WERI-Rb-1 (cell line): ENCODE results near the gene DOK6.

Experiments
- DNase-seq: peaks from one replicate; pipeline ENCODE4 v3.0.0-alpha.2; 2020
- H3K27ac ChIP-seq: fragments of 250-450 bp; sonication (Bioruptor Pico); 2 replicates; pipeline ENCODE4 v1.5.1; 2020; ENCODE audit warnings: mild to moderate bottlenecking, moderate library complexity
- H3K27me3 ChIP-seq: fragments of 250-450 bp; sonication (Bioruptor Pico); 2 replicates; pipeline ENCODE4 v1.5.1; 2021; ENCODE audit warnings: mild to moderate bottlenecking, low read depth, moderate library complexity; ENCODE audit not compliant: insufficient read depth, severe bottlenecking
- H3K36me3 ChIP-seq: fragments of 250-450 bp; sonication (Bioruptor Pico); 2 replicates; pipeline ENCODE4 v1.5.1; 2020; ENCODE audit warnings: mild to moderate bottlenecking, moderate library complexity
- H3K4me3 ChIP-seq: 2 replicates; pipeline ENCODE4 v1.5.1; 2011; ENCODE audit warnings: low read depth, mild to moderate bottlenecking, control low read depth, low read length
- H3K9me3 ChIP-seq: fragments of 250-450 bp; sonication (Bioruptor Pico); 2 replicates; pipeline ENCODE4 v1.5.1; 2021; ENCODE audit warnings: mild to moderate bottlenecking, moderate library complexity; ENCODE audit not compliant: severe bottlenecking
- CTCF ChIP-seq: IDR thresholded peaks from 2 replicates; pipeline ENCODE4 v1.5.1; 2011; ENCODE audit warnings: low read depth, mild to moderate bottlenecking, control low read depth, inconsistent platforms, low read length

DOK6 gene

GRCh38 chr18:69674966-69675365, 274.3 kb downstream of the DOK6 start:
- DNase-seq: no peak
- Histone ChIP-seq H3K27ac (no peak overlapping the region), H3K9me3 (no peaks in the 10 kb centered on the region), H3K36me3 (no peaks in the 10 kb centered on the region), H3K27me3 (no peaks in the 10 kb centered on the region), H3K4me3 (no peak overlapping the region)
- TF ChIP-seq CTCF: no peak

- DNase-seq: no peak
- no peak for TF ChIP-seq CTCF
- Histone ChIP-seq H3K27me3 (no peaks in the 10 kb centered on the region), H3K9me3 (no peaks in the 10 kb centered on the region), H3K27ac (no peak overlapping the region), H3K4me3 (no peak overlapping the region), H3K36me3 (no peaks in the 10 kb centered on the region)
These were observed 276.9 kb downstream of the DOK6 start for GRCh38 chr18:69677595-69677994.

GRCh38 chr18:69680123-69680522, 279.4 kb downstream of the DOK6 start:
- no peak for DNase-seq
- TF ChIP-seq CTCF: no peak
- Histone ChIP-seq H3K9me3 (no peaks in the 10 kb centered on the region), H3K27me3 (no peaks in the 10 kb centered on the region), H3K27ac (no peak overlapping the region), H3K36me3 (no peaks in the 10 kb centered on the region), H3K4me3 (no peak overlapping the region)

- no peak for TF ChIP-seq CTCF
- H3K4me3 ChIP-seq: no peak overlapping the region
- H3K27me3 ChIP-seq: no peaks in the 10 kb centered on the region
- no peaks in the 10 kb centered on the region for H3K36me3 ChIP-seq
- DNase-seq: no peak
- H3K27ac ChIP-seq: no peak overlapping the region
- no peaks in the 10 kb centered on the region for H3K9me3 ChIP-seq
These were observed 282.5 kb downstream of the DOK6 start for GRCh38 chr18:69683176-69683575.

- Histone ChIP-seq H3K4me3 (no peak overlapping the region), H3K36me3 (no peaks in the 10 kb centered on the region), H3K27ac (no peak overlapping the region), H3K27me3 (no peaks in the 10 kb centered on the region), H3K9me3 (no peaks in the 10 kb centered on the region)
- no peak for DNase-seq
- no peak for TF ChIP-seq CTCF
These were observed 284.1 kb downstream of the DOK6 start for GRCh38 chr18:69684789-69685188.

GRCh38 chr18:69686861-69687260, 286.2 kb downstream of the DOK6 start:
- H3K27me3 ChIP-seq: no peaks in the 10 kb centered on the region

More at GRCh38 chr18:69686861-69687260, 286.2 kb downstream of the DOK6 start:
- Histone ChIP-seq H3K4me3 (no peak overlapping the region), H3K27ac (no peak overlapping the region), H3K36me3 (no peaks in the 10 kb centered on the region), H3K9me3 (no peaks in the 10 kb centered on the region)
- no peak for DNase-seq
- no peak for TF ChIP-seq CTCF
